Liver (tissue), 3 donors: ENCODE results near the gene LGALS12.
"Not testable (repeated sequence)": the region's sequence is repeated elsewhere in the genome, so short reads cannot be mapped to it uniquely, and the experiment has no call there.

Experiments
- ATF3 ChIP-seq: IDR thresholded peaks from 2 replicates; pipeline ENCODE4 v1.6.1; 2016; ENCODE audit warnings: antibody characterized with exemption
- CTCF ChIP-seq: fragments of 150-350 bp; IDR thresholded peaks from 2 replicates; pipeline ENCODE4 v1.5.1; 2017; ENCODE audit warnings: improper control_type of control experiment, low read depth, low read length; ENCODE audit not compliant: missing input control
- FOXA1 ChIP-seq: IDR thresholded peaks from 2 replicates; pipeline ENCODE4 v1.6.1; 2016; ENCODE audit warnings: antibody characterized with exemption
- GABPA ChIP-seq, 2 donors: IDR thresholded peaks in 1 of 2; conservative IDR thresholded peaks in 1 of 2; 2 replicates each; pipeline ENCODE4 v1.6.1; 2016; ENCODE audit warnings: antibody characterized with exemption in 2 of 2, mild to moderate bottlenecking in 1 of 2, moderate library complexity in 1 of 2
- JUND ChIP-seq, 2 donors: IDR thresholded peaks; 2 replicates each; pipeline ENCODE4 v1.6.1; 2016; ENCODE audit warnings: antibody characterized with exemption in 2 of 2
- MAX ChIP-seq: IDR thresholded peaks from 2 replicates; pipeline ENCODE4 v1.6.1; 2016; ENCODE audit warnings: antibody characterized with exemption
- NR2F2 ChIP-seq: IDR thresholded peaks from 2 replicates; pipeline ENCODE4 v1.6.1; 2016; ENCODE audit warnings: antibody characterized with exemption
- REST ChIP-seq: IDR thresholded peaks from 2 replicates; pipeline ENCODE4 v1.6.1; 2016; ENCODE audit warnings: antibody characterized with exemption, mild to moderate bottlenecking
- RXRA ChIP-seq, 2 donors: IDR thresholded peaks; 2 replicates each; pipeline ENCODE4 v1.6.1; 2017 to 2018; ENCODE audit warnings: antibody characterized with exemption in 2 of 2, mild to moderate bottlenecking in 1 of 2
- SP1 ChIP-seq: IDR thresholded peaks from 2 replicates; pipeline ENCODE4 v1.6.1; 2018; ENCODE audit warnings: antibody characterized with exemption, mild to moderate bottlenecking
- TAF1 ChIP-seq: conservative IDR thresholded peaks from 2 replicates; pipeline ENCODE4 v1.6.1; 2016; ENCODE audit warnings: antibody characterized with exemption, mild to moderate bottlenecking
- donor health status: healthy.
- donor health status: healthy.

- not testable (repeated sequence) for TF ChIP-seq TAF1; CTCF; NR2F2; SP1; REST; ATF3; MAX; FOXA1; GABPA (IDR thresholded peaks at IDR 0.05 in 1 of 2, conservative IDR thresholded peaks at IDR 0.05 in 1 of 2); JUND (IDR thresholded peaks at IDR 0.05); RXRA (IDR thresholded peaks at IDR 0.05)
Measured at GRCh38 chr11:63542506-63542905, 36.6 kb downstream of the LGALS12 start.
